ENCODE results near the gene LILRA6.

- no peak for TF ChIP-seq CTCF (IDR thresholded peaks at IDR 0.05)
- no peak for TF ChIP-seq POLR2AphosphoS5 (IDR thresholded peaks at IDR 0.05)
Measured at GRCh38 chr19:54273821-54274220, 31.2 kb upstream of the LILRA6 start.
